ENCODE results near the gene TRIM54. TPM values are rescaled to one million over a fixed set of nuclear protein-coding genes. Genes with fewer than 3 reads are reported as not detected.
A peak's percentile ranks its signal among the peaks of the same experiment; 100 is the strongest.

The TRIM54 gene
- total and polyA plus RNA-seq, 9 of the 15 experiments (the other 6 are each of a cell fraction or from before 2014, with no cell fraction given) = not detected

DNA sequence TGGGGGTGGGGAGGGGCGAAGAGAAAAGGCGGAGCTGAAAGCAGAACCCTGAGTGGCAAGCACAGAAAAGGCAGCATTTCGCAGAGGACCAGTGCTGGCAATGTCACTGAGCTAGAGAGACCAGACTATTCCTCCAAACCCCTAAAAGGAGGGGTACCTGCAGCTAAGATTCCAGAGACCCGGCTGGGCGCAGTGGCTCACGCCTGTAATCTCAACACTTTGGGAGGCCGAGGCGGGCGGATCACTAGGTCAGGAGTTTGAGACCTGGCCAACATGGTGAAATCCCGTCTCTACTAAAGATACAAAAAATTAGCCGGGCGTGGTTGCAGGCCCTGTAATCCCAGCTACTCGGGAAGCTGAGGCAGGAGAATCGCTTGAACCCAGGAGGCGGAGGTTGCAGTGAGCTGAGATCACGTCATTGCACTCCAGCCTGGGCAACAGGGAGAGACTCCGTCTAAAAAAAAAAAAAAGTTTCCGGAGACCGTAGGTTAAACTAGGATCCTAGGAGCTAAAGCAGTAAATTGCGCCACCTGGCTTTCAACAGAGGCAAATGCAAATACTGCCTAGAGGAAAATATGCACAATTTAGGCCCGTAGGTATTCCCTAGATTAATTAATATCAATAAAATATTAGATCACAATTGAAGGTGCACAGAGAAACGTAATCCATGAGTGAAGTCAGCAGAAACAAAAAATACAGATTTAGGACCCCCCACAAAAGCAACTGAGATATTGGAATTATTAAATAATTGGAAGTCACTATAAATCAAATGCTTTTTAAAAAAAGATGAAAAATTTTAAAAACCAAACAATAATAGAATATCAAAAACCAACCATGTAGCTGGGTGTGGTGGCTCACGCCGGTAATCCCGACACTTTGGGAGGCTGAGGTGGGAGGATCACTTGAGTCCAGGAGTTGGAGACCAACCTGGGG, 21.1 kb downstream of the TRIM54 start (continued):
- TF ChIP-seq, protein P1, sequence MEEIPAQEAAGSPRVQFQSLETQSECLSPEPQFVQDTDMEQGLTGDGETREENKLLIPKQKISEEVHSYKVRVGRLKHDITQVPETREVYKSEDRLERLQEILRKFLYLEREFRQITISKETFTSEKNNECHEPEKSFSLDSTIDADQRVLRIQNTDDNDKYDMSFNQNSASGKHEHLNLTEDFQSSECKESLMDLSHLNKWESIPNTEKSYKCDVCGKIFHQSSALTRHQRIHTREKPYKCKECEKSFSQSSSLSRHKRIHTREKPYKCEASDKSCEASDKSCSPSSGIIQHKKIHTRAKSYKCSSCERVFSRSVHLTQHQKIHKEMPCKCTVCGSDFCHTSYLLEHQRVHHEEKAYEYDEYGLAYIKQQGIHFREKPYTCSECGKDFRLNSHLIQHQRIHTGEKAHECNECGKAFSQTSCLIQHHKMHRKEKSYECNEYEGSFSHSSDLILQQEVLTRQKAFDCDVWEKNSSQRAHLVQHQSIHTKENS (CRISPR knock-in tag; IDR thresholded peaks at IDR 0.05) = no peak
- TF ChIP-seq, protein P2, sequence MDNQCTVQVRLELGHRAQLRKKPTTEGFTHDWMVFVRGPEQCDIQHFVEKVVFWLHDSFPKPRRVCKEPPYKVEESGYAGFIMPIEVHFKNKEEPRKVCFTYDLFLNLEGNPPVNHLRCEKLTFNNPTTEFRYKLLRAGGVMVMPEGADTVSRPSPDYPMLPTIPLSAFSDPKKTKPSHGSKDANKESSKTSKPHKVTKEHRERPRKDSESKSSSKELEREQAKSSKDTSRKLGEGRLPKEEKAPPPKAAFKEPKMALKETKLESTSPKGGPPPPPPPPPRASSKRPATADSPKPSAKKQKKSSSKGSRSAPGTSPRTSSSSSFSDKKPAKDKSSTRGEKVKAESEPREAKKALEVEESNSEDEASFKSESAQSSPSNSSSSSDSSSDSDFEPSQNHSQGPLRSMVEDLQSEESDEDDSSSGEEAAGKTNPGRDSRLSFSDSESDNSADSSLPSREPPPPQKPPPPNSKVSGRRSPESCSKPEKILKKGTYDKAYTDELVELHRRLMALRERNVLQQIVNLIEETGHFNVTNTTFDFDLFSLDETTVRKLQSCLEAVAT (IDR thresholded peaks at IDR 0.05) = peak in 1 of 2 experiments; percentile 21; a peak in 1 of 4 replicates
- TF ChIP-seq NFATC3 (IDR thresholded peaks at IDR 0.05) (no peak), ETV6 (IDR thresholded peaks at IDR 0.05; ENCODE audit: borderline replicate concordance in 1 of 2, low read depth in 2 of 2, low read length in 1 of 2) (no peak), ETV6 (CRISPR knock-in tag; IDR thresholded peaks at IDR 0.05; ENCODE audit: borderline replicate concordance) (no peak), BRD9 (IDR thresholded peaks at IDR 0.05; ENCODE audit: low read depth, partially characterized antibody) (no peak), SP2 (IDR thresholded peaks at IDR 0.05; ENCODE audit: extremely low read depth, low read depth, low read length, poor library complexity, severe bottlenecking) (no peak), KAT8 (IDR thresholded peaks at IDR 0.05; ENCODE audit: low read depth) (no peak), JUN (IDR thresholded peaks at IDR 0.05; ENCODE audit: borderline replicate concordance, low read depth, low read length) (0 out of 2 replicates have a peak, but pooled peaks have one; percentile 48), JUN (CRISPR knock-in tag; IDR thresholded peaks at IDR 0.05; ENCODE audit: borderline replicate concordance) (no peak), TBP (optimal IDR thresholded peaks at IDR 0.05; ENCODE audit: low read depth, low read length) (no peak), NBN (IDR thresholded peaks at IDR 0.05; ENCODE audit: low read depth) (peak; percentile 58; the same call in 1 of the 2 replicates), RBM22 (IDR thresholded peaks at IDR 0.05; ENCODE audit: low read depth, low read length, poor library complexity, severe bottlenecking) (no peak), SMAD3 (CRISPR knock-in tag; conservative IDR thresholded peaks at IDR 0.05) (no peak), CXXC5 (CRISPR knock-in tag; IDR thresholded peaks at IDR 0.05) (peak; percentile 34), ILK (tag; IDR thresholded peaks at IDR 0.05; ENCODE audit: borderline replicate concordance, low read depth) (no peak), ZNF644 (tag; IDR thresholded peaks at IDR 0.05; ENCODE audit: low read depth) (no peak), ZNF165 (CRISPR knock-in tag; IDR thresholded peaks at IDR 0.05; ENCODE audit: borderline replicate concordance) (no peak), TAF7 (tag; IDR thresholded peaks at IDR 0.05) (no peak), RB1 (IDR thresholded peaks at IDR 0.05; ENCODE audit: low read depth) (no peak), GATAD2A (IDR thresholded peaks at IDR 0.05) (no peak)
- TF ChIP-seq, protein P3, sequence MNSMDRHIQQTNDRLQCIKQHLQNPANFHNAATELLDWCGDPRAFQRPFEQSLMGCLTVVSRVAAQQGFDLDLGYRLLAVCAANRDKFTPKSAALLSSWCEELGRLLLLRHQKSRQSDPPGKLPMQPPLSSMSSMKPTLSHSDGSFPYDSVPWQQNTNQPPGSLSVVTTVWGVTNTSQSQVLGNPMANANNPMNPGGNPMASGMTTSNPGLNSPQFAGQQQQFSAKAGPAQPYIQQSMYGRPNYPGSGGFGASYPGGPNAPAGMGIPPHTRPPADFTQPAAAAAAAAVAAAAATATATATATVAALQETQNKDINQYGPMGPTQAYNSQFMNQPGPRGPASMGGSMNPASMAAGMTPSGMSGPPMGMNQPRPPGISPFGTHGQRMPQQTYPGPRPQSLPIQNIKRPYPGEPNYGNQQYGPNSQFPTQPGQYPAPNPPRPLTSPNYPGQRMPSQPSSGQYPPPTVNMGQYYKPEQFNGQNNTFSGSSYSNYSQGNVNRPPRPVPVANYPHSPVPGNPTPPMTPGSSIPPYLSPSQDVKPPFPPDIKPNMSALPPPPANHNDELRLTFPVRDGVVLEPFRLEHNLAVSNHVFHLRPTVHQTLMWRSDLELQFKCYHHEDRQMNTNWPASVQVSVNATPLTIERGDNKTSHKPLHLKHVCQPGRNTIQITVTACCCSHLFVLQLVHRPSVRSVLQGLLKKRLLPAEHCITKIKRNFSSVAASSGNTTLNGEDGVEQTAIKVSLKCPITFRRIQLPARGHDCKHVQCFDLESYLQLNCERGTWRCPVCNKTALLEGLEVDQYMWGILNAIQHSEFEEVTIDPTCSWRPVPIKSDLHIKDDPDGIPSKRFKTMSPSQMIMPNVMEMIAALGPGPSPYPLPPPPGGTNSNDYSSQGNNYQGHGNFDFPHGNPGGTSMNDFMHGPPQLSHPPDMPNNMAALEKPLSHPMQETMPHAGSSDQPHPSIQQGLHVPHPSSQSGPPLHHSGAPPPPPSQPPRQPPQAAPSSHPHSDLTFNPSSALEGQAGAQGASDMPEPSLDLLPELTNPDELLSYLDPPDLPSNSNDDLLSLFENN (IDR thresholded peaks at IDR 0.05; ENCODE audit: low read depth in 2 of 2, low read length in 2 of 2) = no peak
